Gastroesophageal sphincter (tissue), 4 donors: ENCODE measurements around the gene MYO1B. TPM values are rescaled to one million over a fixed set of nuclear protein-coding genes. Genes with fewer than 3 reads are reported as not detected.

Experiments
- ATAC-seq: fragments of 150-250 bp; one replicate; pipeline ENCODE4 v1.9.1; 2016; ENCODE audit warnings: mild to moderate bottlenecking, moderate library complexity
- H3K27ac ChIP-seq, 4 donors: fragments of 200-600 bp; sonication (generic) in 3 of 4; 1 replicate in 3 of 4; 2 replicates in 1 of 4; pipeline ENCODE4 v1.5.1; 2016 to 2019
- H3K27me3 ChIP-seq: fragments of 200-600 bp; sonication (generic); one replicate; pipeline ENCODE4 v1.5.1; 2019
- H3K36me3 ChIP-seq, 2 donors: fragments of 200-600 bp; sonication (generic); one replicate each; pipeline ENCODE4 v1.5.1; 2019; ENCODE audit warnings: control low read depth in 1 of 2
- H3K4me1 ChIP-seq, 3 donors: fragments of 200-600 bp; sonication (generic); 1 replicate in 2 of 3; 2 replicates in 1 of 3; pipeline ENCODE4 v1.5.1; 2016 to 2019; ENCODE audit warnings: control low read depth in 2 of 3
- H3K4me3 ChIP-seq, 2 donors: fragments of 200-600 bp; sonication (generic); one replicate each; pipeline ENCODE4 v1.5.1; 2019; ENCODE audit warnings: mild to moderate bottlenecking in 1 of 2, moderate library complexity in 1 of 2
- H3K9me3 ChIP-seq, 3 donors: fragments of 200-600 bp; sonication (generic); one replicate each; pipeline ENCODE4 v1.5.1; 2017 to 2019; ENCODE audit warnings: control low read depth in 2 of 3
- CTCF ChIP-seq, 4 experiments: fragments of 200-600 bp in 2 of 4; fragments of 450-650 bp in 2 of 4; sonication (generic) in 1 of 4; IDR thresholded peaks; one replicate each; pipeline ENCODE4 v1.5.1; 2017 to 2019; ENCODE audit warnings: antibody characterized with exemption in 4 of 4, mild to moderate bottlenecking in 2 of 4, moderate library complexity in 2 of 4
- EP300 ChIP-seq: sonication (generic); formaldehyde crosslinking; IDR thresholded peaks from one replicate; pipeline ENCODE4 v1.6.1; 2017; ENCODE audit warnings: antibody characterized with exemption, mild to moderate bottlenecking
- POLR2A ChIP-seq, 2 donors: fragments of 450-650 bp; IDR thresholded peaks; one replicate each; pipeline ENCODE4 v1.6.1; 2017; ENCODE audit warnings: antibody characterized with exemption in 2 of 2, mild to moderate bottlenecking in 2 of 2, moderate library complexity in 1 of 2
- POLR2AphosphoS5 ChIP-seq: sonication (generic); formaldehyde crosslinking; IDR thresholded peaks from one replicate; pipeline ENCODE4 v1.6.1; 2017; ENCODE audit warnings: antibody characterized with exemption
- WGBS, 2 donors: methylation state at CpG; one replicate each; pipeline ENCODE4 v1.1.5; 2018; ENCODE audit warnings: low coverage in 1 of 2; 5-methylcytosine and 5-hydroxymethylcytosine counted together
- total RNA-seq, 4 donors: library from RNA; depleted of rRNA; stranded (reverse); fragments of >200 nt; gene quantifications; one replicate each; pipeline ENCODE4 v1.1.0, GENCODE V29; 2016

MYO1B gene
- total RNA-seq, 4 donors from 2014 or later: 17.3 to 45.0 (median 21.0) TPM

- H3K36me3 ChIP-seq: no peaks in the 10 kb centered on the region
- H3K4me3 ChIP-seq: no peak overlapping the region
- no peak for ATAC-seq
- TF ChIP-seq POLR2AphosphoS5 (no peak), EP300 (no peak), POLR2A (IDR thresholded peaks at IDR 0.05) (no peak), CTCF (IDR thresholded peaks at IDR 0.05) (no peak)
- H3K9me3 ChIP-seq: no peaks in the 10 kb centered on the region
- 88% methylated on average over 4 of the region's 4 CpGs for WGBS, 2 donors
- peaks cover 0 to 20% (median 0%) of the 10 kb centered on the region in 3 donors for H3K4me1 ChIP-seq
- no peak overlapping the region for H3K27ac ChIP-seq
- peaks cover 4% of the 10 kb centered on the region for H3K27me3 ChIP-seq
Observed at GRCh38 chr2:191241418-191241817, 3.8 kb upstream of the MYO1B start.

- Histone ChIP-seq H3K27ac (no peak overlapping the region), H3K4me1 (peaks cover 0 to 37% (median 10%) of the 10 kb centered on the region in 3 donors), H3K4me3 (no peak overlapping the region), H3K36me3 (no peaks in the 10 kb centered on the region), H3K27me3 (peaks cover 4% of the 10 kb centered on the region), H3K9me3 (no peaks in the 10 kb centered on the region)
- TF ChIP-seq POLR2AphosphoS5 (no peak), POLR2A (IDR thresholded peaks at IDR 0.05) (no peak), CTCF (IDR thresholded peaks at IDR 0.05) (no peak), EP300 (no peak)
- ATAC-seq: no peak
- WGBS, 2 donors: no CpG with 5 or more reads among the region's 1 CpG
Observed at GRCh38 chr2:191243154-191243553, 2.0 kb upstream of the MYO1B start.

- no peak for TF ChIP-seq POLR2A (IDR thresholded peaks at IDR 0.05)
- no peak for TF ChIP-seq EP300
- no peak for TF ChIP-seq POLR2AphosphoS5
- no peak for TF ChIP-seq CTCF (IDR thresholded peaks at IDR 0.05)
- 77 to 91% methylated on average over 2 of the region's 2 CpGs for WGBS, 2 donors
- peaks cover 0 to 49% (median 10%) of the 10 kb centered on the region in 3 donors for H3K4me1 ChIP-seq
- ATAC-seq: no peak
- peaks cover 4% of the 10 kb centered on the region for H3K27me3 ChIP-seq
- H3K36me3 ChIP-seq: no peaks in the 10 kb centered on the region
- H3K9me3 ChIP-seq: no peaks in the 10 kb centered on the region
- no peak overlapping the region for H3K4me3 ChIP-seq
- H3K27ac ChIP-seq: peak overlapping the region in 2 of 4 donors; percentile 11 to 82
Observed at GRCh38 chr2:191244350-191244749, 854 bp upstream of the MYO1B start.

- Histone ChIP-seq H3K9me3 (no peaks in the 10 kb centered on the region), H3K4me1 (peaks cover 0 to 50% (median 10%) of the 10 kb centered on the region in 3 donors), H3K27me3 (peaks cover 4% of the 10 kb centered on the region), H3K4me3 (peak overlapping the region; percentile 53 to 82), H3K27ac (peak overlapping the region in 3 of 4 donors; percentile 67 to 82 (median 81)), H3K36me3 (no peaks in the 10 kb centered on the region)
- TF ChIP-seq CTCF (IDR thresholded peaks at IDR 0.05): no peak
- ATAC-seq: peak; percentile 50
- 7 to 19% methylated on average over 9 of the region's 34 CpGs for WGBS, 2 donors
Observed at GRCh38 chr2:191245869-191246531, 796 bp downstream of the MYO1B start.

GRCh38 chr2:191246820-191247380 is 1.7 kb downstream of the MYO1B start:
- Histone ChIP-seq H3K27me3 (peaks cover 4% of the 10 kb centered on the region), H3K4me1 (peaks cover 0 to 50% (median 10%) of the 10 kb centered on the region in 3 donors), H3K27ac (peak overlapping the region in 3 of 4 donors; percentile 50 to 81 (median 67)), H3K9me3 (no peaks in the 10 kb centered on the region), H3K36me3 (no peaks in the 10 kb centered on the region), H3K4me3 (peak overlapping the region in 1 of 2 donors; percentile 82)
- WGBS, 2 donors: 50 to 63% methylated on average over 4 to 6 of the region's 6 CpGs
- no peak for ATAC-seq
- no peak for TF ChIP-seq POLR2AphosphoS5
- no peak for TF ChIP-seq EP300
- TF ChIP-seq CTCF (IDR thresholded peaks at IDR 0.05): no peak
- no peak for TF ChIP-seq POLR2A (IDR thresholded peaks at IDR 0.05)
